HEK293 (cell line): ENCODE results near the gene INO80C.

ENCODE experiments used
- CTCF ChIA-PET: fragments of 350-600 bp; formaldehyde crosslinking; extraction: SDS; loops from one replicate; lab custom pipeline; 2021; ENCODE audit warnings: antibody characterized with exemption; lab: Yijun Ruan, JAX
- POLR2A ChIA-PET: fragments of 300-600 bp; formaldehyde crosslinking; extraction: SDS; loops from one replicate; lab custom pipeline; 2020; ENCODE audit warnings: antibody characterized with exemption, inconsistent platforms; lab: Yijun Ruan, JAX
- H3K27ac ChIP-seq: fragments of 200-500 bp; sonication (Bioruptor generic); 2 replicates; pipeline ENCODE4 v1.5.1; 2014; ENCODE audit warnings: low read depth, low read length, control low read depth, inconsistent platforms; ENCODE audit errors: extremely low read depth
- H3K36me3 ChIP-seq, 2 experiments: fragments of 200-500 bp in 1 of 2; sonication (Bioruptor generic) in 1 of 2; 1 replicate in 1 of 2; 2 replicates in 1 of 2; pipeline ENCODE4 v1.5.1; 2014 to 2017; ENCODE audit warnings: inconsistent platforms in 2 of 2, low read length in 2 of 2; ENCODE audit not compliant: control insufficient read depth in 2 of 2, insufficient read depth in 1 of 2
- H3K4me1 ChIP-seq: fragments of 200-500 bp; sonication (Bioruptor generic); 2 replicates; pipeline ENCODE4 v1.5.1; 2014; ENCODE audit warnings: mild to moderate bottlenecking, low read length, inconsistent platforms; ENCODE audit not compliant: control insufficient read depth, insufficient read depth
- H3K4me3 ChIP-seq: 2 replicates; pipeline ENCODE4 v1.5.1; 2011; ENCODE audit warnings: low read depth, mild to moderate bottlenecking, control low read depth, low read length, moderate library complexity
- H3K9me3 ChIP-seq: fragments of 200-500 bp; sonication (Bioruptor generic); 2 replicates; pipeline ENCODE4 v1.5.1; 2014; ENCODE audit warnings: low read depth, low read length, inconsistent platforms; ENCODE audit not compliant: control insufficient read depth, insufficient read depth
- BCL11B ChIP-seq: fragments of 450-650 bp; formaldehyde crosslinking; IDR thresholded peaks from 2 replicates; pipeline ENCODE4 v1.5.1; 2016; ENCODE audit warnings: low read depth, missing biosample characterization, missing genetic modification characterization
- EGR2 ChIP-seq: fragments of 450-650 bp; formaldehyde crosslinking; IDR thresholded peaks from 2 replicates; pipeline ENCODE4 v1.5.1; 2016; ENCODE audit warnings: low read depth, missing biosample characterization, missing genetic modification characterization
- FEZF1 ChIP-seq: fragments of 450-650 bp; formaldehyde crosslinking; IDR thresholded peaks from 2 replicates; pipeline ENCODE4 v1.5.1; 2016; ENCODE audit warnings: missing biosample characterization, missing genetic modification characterization
- GLI4 ChIP-seq: fragments of 450-650 bp; formaldehyde crosslinking; IDR thresholded peaks from 2 replicates; pipeline ENCODE4 v1.5.1; 2016; ENCODE audit warnings: missing biosample characterization, missing genetic modification characterization
- OVOL3 ChIP-seq: fragments of 450-650 bp; formaldehyde crosslinking; IDR thresholded peaks from 2 replicates; pipeline ENCODE4 v1.5.1; 2016; ENCODE audit warnings: missing biosample characterization, missing genetic modification characterization
- SETDB1 ChIP-seq: IDR thresholded peaks from one replicate; pipeline ENCODE4 v1.6.1; 2017; ENCODE audit warnings: mild to moderate bottlenecking, low read length, moderate library complexity, mixed read lengths; ENCODE audit not compliant: insufficient read length
- ZNF121 ChIP-seq: fragments of 450-650 bp; formaldehyde crosslinking; IDR thresholded peaks from 2 replicates; pipeline ENCODE4 v1.5.1; 2016; ENCODE audit warnings: missing biosample characterization, missing genetic modification characterization
- ZNF132 ChIP-seq: fragments of 450-650 bp; formaldehyde crosslinking; IDR thresholded peaks from 2 replicates; pipeline ENCODE4 v1.5.1; 2017; ENCODE audit warnings: missing biosample characterization, missing genetic modification characterization, borderline replicate concordance
- ZNF157 ChIP-seq: fragments of 450-650 bp; formaldehyde crosslinking; IDR thresholded peaks from 2 replicates; pipeline ENCODE4 v1.5.1; 2016; ENCODE audit warnings: missing biosample characterization, missing genetic modification characterization
- ZNF202 ChIP-seq: fragments of 450-650 bp; formaldehyde crosslinking; IDR thresholded peaks from 2 replicates; pipeline ENCODE4 v1.5.1; 2016; ENCODE audit warnings: missing biosample characterization, missing genetic modification characterization, borderline replicate concordance
- ZNF214 ChIP-seq: fragments of 450-650 bp; formaldehyde crosslinking; IDR thresholded peaks from 2 replicates; pipeline ENCODE4 v1.5.1; 2017; ENCODE audit warnings: missing biosample characterization, mild to moderate bottlenecking, missing genetic modification characterization, borderline replicate concordance
- ZNF501 ChIP-seq: fragments of 450-650 bp; formaldehyde crosslinking; IDR thresholded peaks from 2 replicates; pipeline ENCODE4 v1.5.1; 2016; ENCODE audit warnings: missing biosample characterization, missing genetic modification characterization
- ZNF510 ChIP-seq: fragments of 450-650 bp; formaldehyde crosslinking; IDR thresholded peaks from 2 replicates; pipeline ENCODE4 v1.5.1; 2018; ENCODE audit warnings: mild to moderate bottlenecking, missing genetic modification characterization, missing biosample characterization; ENCODE audit not compliant: insufficient replicate concordance
- ZNF654 ChIP-seq: fragments of 450-650 bp; formaldehyde crosslinking; IDR thresholded peaks from 2 replicates; pipeline ENCODE4 v1.5.1; 2016; ENCODE audit warnings: low read depth, missing biosample characterization, missing genetic modification characterization
- ZNF660 ChIP-seq: fragments of 450-650 bp; IDR thresholded peaks from 2 replicates; pipeline ENCODE4 v1.5.1; 2018; ENCODE audit warnings: missing biosample characterization, mild to moderate bottlenecking, missing genetic modification characterization
- ZNF76 ChIP-seq: fragments of 450-650 bp; formaldehyde crosslinking; IDR thresholded peaks from 2 replicates; pipeline ENCODE4; 2016; ENCODE audit warnings: low read depth, missing biosample characterization, missing genetic modification characterization, borderline replicate concordance
- ZNF843 ChIP-seq: fragments of 450-650 bp; formaldehyde crosslinking; IDR thresholded peaks from 2 replicates; pipeline ENCODE4 v1.5.1; 2016; ENCODE audit warnings: missing biosample characterization, missing genetic modification characterization
- TF ChIP-seq, protein P1 (sequence below): fragments of 450-650 bp; formaldehyde crosslinking; IDR thresholded peaks from 2 replicates; pipeline ENCODE4 v1.5.1; 2016; ENCODE audit warnings: missing biosample characterization, missing genetic modification characterization, borderline replicate concordance
- TF ChIP-seq, protein P2 (sequence below): sonication (generic); formaldehyde crosslinking; IDR thresholded peaks from 2 replicates; pipeline ENCODE4 v1.8.1; 2022; ENCODE audit warnings: mild to moderate bottlenecking, moderate library complexity, missing genetic modification reagents
- TF ChIP-seq, protein P3 (sequence below): fragments of 450-650 bp; formaldehyde crosslinking; IDR thresholded peaks from 2 replicates; pipeline ENCODE4 v1.5.1; 2016; ENCODE audit warnings: missing biosample characterization, missing genetic modification characterization

Gene INO80C

DNA sequence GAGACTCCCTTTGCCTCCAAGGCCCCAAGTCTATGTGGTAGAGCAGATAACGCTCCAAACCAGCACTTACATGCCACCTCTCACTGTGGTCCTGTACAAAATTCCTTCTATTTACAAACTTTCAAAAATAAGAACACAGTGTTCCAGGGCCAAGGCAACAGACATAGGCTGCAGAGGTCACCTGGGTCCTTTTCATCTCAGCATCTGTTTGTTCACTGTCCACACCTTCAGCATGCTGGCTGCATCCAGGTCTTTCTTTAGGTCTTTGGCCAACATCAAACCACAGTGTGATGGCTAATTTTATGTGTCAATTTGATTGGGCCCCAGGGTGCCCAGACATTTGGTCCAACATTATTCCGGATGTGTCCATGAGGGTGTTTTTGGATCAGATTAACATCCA, 20.0 kb upstream of the INO80C start:
- Histone ChIP-seq H3K27ac (no peak overlapping the region), H3K4me1 (no peaks in the 10 kb centered on the region), H3K36me3 (no peaks in the 10 kb centered on the region), H3K4me3 (no peak overlapping the region), H3K9me3 (no peaks in the 10 kb centered on the region)
- no peak for TF ChIP-seq ZNF501
- no peak for TF ChIP-seq SETDB1
- TF ChIP-seq, protein P1, sequence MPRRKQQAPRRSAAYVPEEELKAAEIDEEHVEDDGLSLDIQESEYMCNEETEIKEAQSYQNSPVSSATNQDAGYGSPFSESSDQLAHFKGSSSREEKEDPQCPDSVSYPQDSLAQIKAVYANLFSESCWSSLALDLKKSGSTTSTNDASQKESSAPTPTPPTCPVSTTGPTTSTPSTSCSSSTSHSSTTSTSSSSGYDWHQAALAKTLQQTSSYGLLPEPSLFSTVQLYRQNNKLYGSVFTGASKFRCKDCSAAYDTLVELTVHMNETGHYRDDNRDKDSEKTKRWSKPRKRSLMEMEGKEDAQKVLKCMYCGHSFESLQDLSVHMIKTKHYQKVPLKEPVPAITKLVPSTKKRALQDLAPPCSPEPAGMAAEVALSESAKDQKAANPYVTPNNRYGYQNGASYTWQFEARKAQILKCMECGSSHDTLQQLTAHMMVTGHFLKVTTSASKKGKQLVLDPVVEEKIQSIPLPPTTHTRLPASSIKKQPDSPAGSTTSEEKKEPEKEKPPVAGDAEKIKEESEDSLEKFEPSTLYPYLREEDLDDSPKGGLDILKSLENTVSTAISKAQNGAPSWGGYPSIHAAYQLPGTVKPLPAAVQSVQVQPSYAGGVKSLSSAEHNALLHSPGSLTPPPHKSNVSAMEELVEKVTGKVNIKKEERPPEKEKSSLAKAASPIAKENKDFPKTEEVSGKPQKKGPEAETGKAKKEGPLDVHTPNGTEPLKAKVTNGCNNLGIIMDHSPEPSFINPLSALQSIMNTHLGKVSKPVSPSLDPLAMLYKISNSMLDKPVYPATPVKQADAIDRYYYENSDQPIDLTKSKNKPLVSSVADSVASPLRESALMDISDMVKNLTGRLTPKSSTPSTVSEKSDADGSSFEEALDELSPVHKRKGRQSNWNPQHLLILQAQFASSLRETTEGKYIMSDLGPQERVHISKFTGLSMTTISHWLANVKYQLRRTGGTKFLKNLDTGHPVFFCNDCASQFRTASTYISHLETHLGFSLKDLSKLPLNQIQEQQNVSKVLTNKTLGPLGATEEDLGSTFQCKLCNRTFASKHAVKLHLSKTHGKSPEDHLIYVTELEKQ (tag by site-specific recombination), result no peak
- no peak for TF ChIP-seq ZNF214 (tag by site-specific recombination)
- TF ChIP-seq ZNF157 (tag by site-specific recombination), result no peak
- TF ChIP-seq BCL11B (tag by site-specific recombination), result no peak
- TF ChIP-seq ZNF654 (tag by site-specific recombination), result no peak
- TF ChIP-seq ZNF843 (tag by site-specific recombination), result no peak
- TF ChIP-seq ZNF76 (tag by site-specific recombination), result no peak
- TF ChIP-seq ZNF660 (tag by site-specific recombination), result no peak
- no peak for TF ChIP-seq ZNF510
- TF ChIP-seq GLI4, result no peak
- TF ChIP-seq OVOL3 (tag by site-specific recombination), result no peak
- no peak for TF ChIP-seq ZNF121 (tag by site-specific recombination)
- TF ChIP-seq, protein P2, sequence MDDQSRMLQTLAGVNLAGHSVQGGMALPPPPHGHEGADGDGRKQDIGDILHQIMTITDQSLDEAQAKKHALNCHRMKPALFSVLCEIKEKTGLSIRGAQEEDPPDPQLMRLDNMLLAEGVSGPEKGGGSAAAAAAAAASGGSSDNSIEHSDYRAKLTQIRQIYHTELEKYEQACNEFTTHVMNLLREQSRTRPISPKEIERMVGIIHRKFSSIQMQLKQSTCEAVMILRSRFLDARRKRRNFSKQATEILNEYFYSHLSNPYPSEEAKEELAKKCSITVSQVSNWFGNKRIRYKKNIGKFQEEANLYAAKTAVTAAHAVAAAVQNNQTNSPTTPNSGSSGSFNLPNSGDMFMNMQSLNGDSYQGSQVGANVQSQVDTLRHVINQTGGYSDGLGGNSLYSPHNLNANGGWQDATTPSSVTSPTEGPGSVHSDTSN (CRISPR knock-in tag), result no peak
- TF ChIP-seq, protein P3, sequence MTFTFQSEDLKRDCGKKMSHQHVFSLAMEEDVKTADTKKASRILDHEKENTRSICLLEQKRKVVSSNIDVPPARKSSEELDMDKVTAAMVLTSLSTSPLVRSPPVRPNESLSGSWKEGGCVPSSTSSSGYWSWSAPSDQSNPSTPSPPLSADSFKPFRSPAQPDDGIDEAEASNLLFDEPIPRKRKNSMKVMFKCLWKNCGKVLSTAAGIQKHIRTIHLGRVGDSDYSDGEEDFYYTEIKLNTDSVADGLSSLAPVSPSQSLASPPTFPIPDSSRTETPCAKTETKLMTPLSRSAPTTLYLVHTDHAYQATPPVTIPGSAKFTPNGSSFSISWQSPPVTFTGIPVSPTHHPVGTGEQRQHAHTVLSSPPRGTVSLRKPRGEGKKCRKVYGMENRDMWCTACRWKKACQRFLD, result no peak
- no peak for TF ChIP-seq FEZF1 (tag by site-specific recombination)
- TF ChIP-seq ZNF132 (tag by site-specific recombination), result no peak
- ChIA-PET CTCF (no interaction called here), POLR2A (no interaction called here)

DNA sequence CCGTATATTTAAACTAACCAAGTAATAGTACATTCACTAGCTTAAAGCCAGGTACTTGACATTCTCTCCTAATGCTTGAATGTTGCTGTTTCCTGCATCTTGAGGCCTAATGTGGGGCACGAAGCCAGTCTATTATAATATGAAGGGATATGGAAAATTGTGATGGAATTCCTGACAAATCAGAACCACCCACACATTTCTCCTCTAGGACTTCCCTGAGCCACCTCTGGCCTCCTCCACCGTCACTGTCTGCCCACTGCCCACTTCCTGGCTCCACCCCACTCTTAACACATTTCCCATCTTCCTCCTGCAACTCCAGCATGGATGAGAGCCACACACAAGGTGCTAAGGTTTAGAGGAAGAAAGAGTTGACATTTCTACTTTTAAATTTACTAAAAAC, 19.0 kb upstream of the INO80C start:
- Histone ChIP-seq H3K36me3 (no peaks in the 10 kb centered on the region), H3K9me3 (no peaks in the 10 kb centered on the region), H3K4me3 (no peak overlapping the region), H3K4me1 (no peaks in the 10 kb centered on the region), H3K27ac (no peak overlapping the region)
- ChIA-PET CTCF (interaction anchor here (0.6 kb wide), 1 partner anchor 120 kb away, joined by 3 read pairs; no protein-coding TSS in a partner anchor), POLR2A (no interaction called here)
- TF ChIP-seq ZNF202, result no peak
- 0 out of 2 replicates have a peak, but pooled peaks have one; percentile 14 for TF ChIP-seq EGR2 (tag by site-specific recombination)
